Left lung (tissue), 10 donors: ENCODE measurements around the gene TBC1D19. TPM values are rescaled to one million over a fixed set of nuclear protein-coding genes. Genes with fewer than 3 reads are reported as not detected.

Experiments
- ATAC-seq: fragments of 200-7000 bp; cut with Tn5 transposase; one replicate; pipeline ENCODE4 v1.9.1; 2020; ENCODE audit warnings: moderate library complexity
- DNase-seq, 4 donors: peaks; one replicate each; pipeline ENCODE4 v3.0.0-alpha.2; 2013 to 2020
- H3K27ac ChIP-seq, 2 donors: fragments of 200-600 bp; sonication (generic) in 1 of 2; one replicate each; pipeline versions ENCODE4 v1.5.0 to v1.8.0; 2020 to 2021
- H3K27me3 ChIP-seq, 2 donors: fragments of 200-600 bp; sonication (generic) in 1 of 2; one replicate each; pipeline versions ENCODE4 v1.5.0 to v1.8.0; 2020 to 2021
- H3K36me3 ChIP-seq, 2 donors: fragments of 200-600 bp; sonication (generic) in 1 of 2; one replicate each; pipeline versions ENCODE4 v1.5.0 to v1.8.0; 2020 to 2021
- H3K4me1 ChIP-seq, 2 donors: fragments of 200-600 bp; one replicate each; pipeline ENCODE4 v1.8.0; 2021
- H3K4me3 ChIP-seq, 2 donors: fragments of 200-600 bp; sonication (generic) in 1 of 2; one replicate each; pipeline versions ENCODE4 v1.5.0 to v1.8.0; 2020 to 2021; ENCODE audit warnings: mild to moderate bottlenecking in 1 of 2
- H3K9me3 ChIP-seq, 2 donors: fragments of 200-600 bp; sonication (generic) in 1 of 2; one replicate each; pipeline versions ENCODE4 v1.5.0 to v1.8.0; 2020 to 2021
- intact Hi-C, 2 donors: fragments of 100-400 bp; cut with DNase I; formaldehyde crosslinking; loops; one replicate each; pipeline versions ENCODE4 v1.11.2 to v1.14.2; 2022
- polyA plus RNA-seq, 6 donors: library from polyadenylated mRNA; unstranded; fragments of 120-200 nt; gene quantifications; one replicate each; pipeline ENCODE4 v1.2.1, GENCODE V29; 2013; ENCODE audit not compliant: insufficient read length in 6 of 6
- total RNA-seq, 2 donors: library from RNA; stranded (reverse); fragmentation: NEBNext Ultra II Directional; extraction: Animal tissue kit (Norgen Biotek cat#: 25700); gene quantifications; one replicate each; pipeline ENCODE4 v1.2.1, GENCODE V29; 2021
- TF ChIP-seq, protein P1 (sequence below), 2 donors: fragments of 200-600 bp; sonication (generic) in 1 of 2; IDR thresholded peaks; one replicate each; pipeline versions ENCODE4 v1.5.0 to v1.8.0; 2021; ENCODE audit warnings: antibody characterized with exemption in 2 of 2
- donor health status: DM: no; HTN: yes; CAD: no.
- donor health status: DM: no; HTN: no; CAD: no.

The TBC1D19 gene
- total and polyA plus RNA-seq, 8 donors, result 9.5 to 25.8 (median 17.8) TPM

- intact Hi-C loops, result no loop called here
- DNase-seq, result no peak
Measured at GRCh38 chr4:26779224-26779623, 195.3 kb downstream of the TBC1D19 start.

DNA sequence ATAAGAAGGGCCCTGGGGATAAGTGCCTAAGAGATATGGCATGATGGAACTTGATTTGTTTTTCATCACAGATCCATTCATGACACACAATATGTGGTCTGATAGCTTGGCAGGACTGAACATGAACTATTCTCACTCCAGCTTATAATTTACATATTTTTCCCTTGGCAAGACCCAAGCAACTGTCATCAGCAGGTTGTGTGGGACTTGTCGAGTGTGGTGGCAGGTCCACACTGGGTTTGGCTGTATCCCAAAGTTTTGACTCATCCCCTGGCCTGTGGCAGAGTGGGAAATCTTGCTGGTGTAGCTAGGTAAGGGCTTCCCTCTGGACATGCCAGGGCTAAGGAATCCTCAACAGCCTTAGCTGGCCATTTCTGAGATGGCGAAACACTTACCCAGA, 195.8 kb downstream of the TBC1D19 start:
- TF ChIP-seq, protein P1, sequence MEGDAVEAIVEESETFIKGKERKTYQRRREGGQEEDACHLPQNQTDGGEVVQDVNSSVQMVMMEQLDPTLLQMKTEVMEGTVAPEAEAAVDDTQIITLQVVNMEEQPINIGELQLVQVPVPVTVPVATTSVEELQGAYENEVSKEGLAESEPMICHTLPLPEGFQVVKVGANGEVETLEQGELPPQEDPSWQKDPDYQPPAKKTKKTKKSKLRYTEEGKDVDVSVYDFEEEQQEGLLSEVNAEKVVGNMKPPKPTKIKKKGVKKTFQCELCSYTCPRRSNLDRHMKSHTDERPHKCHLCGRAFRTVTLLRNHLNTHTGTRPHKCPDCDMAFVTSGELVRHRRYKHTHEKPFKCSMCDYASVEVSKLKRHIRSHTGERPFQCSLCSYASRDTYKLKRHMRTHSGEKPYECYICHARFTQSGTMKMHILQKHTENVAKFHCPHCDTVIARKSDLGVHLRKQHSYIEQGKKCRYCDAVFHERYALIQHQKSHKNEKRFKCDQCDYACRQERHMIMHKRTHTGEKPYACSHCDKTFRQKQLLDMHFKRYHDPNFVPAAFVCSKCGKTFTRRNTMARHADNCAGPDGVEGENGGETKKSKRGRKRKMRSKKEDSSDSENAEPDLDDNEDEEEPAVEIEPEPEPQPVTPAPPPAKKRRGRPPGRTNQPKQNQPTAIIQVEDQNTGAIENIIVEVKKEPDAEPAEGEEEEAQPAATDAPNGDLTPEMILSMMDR (IDR thresholded peaks at IDR 0.05), result no peak
- intact Hi-C loops, result no loop called here
- no peak for ATAC-seq

More at GRCh38 chr4:26779224-26779623, 195.3 kb downstream of the TBC1D19 start:
- peaks cover 0 to 4% of the 10 kb centered on the region in 2 donors for H3K9me3 ChIP-seq
- no peaks in the 10 kb centered on the region for H3K36me3 ChIP-seq
- H3K27ac ChIP-seq, result no peak overlapping the region
- ATAC-seq, result no peak
- TF ChIP-seq, protein P1 (IDR thresholded peaks at IDR 0.05), result no peak
- H3K4me1 ChIP-seq, result no peaks in the 10 kb centered on the region
- H3K4me3 ChIP-seq, result no peak overlapping the region
- no peaks in the 10 kb centered on the region for H3K27me3 ChIP-seq

GRCh38 chr4:26780539-26780938, 196.7 kb downstream of the TBC1D19 start:
- Histone ChIP-seq H3K27ac (no peak overlapping the region), H3K36me3 (no peaks in the 10 kb centered on the region), H3K4me3 (no peak overlapping the region), H3K4me1 (no peaks in the 10 kb centered on the region), H3K27me3 (no peaks in the 10 kb centered on the region), H3K9me3 (no peaks in the 10 kb centered on the region)
- ATAC-seq (no peak), DNase-seq (no peak)
- TF ChIP-seq, protein P1 (IDR thresholded peaks at IDR 0.05), result no peak
- intact Hi-C loops, result no loop called here

More for the DNA sequence above, 195.8 kb downstream of the TBC1D19 start:
- Histone ChIP-seq H3K4me3 (no peak overlapping the region), H3K27ac (no peak overlapping the region), H3K4me1 (no peaks in the 10 kb centered on the region), H3K36me3 (no peaks in the 10 kb centered on the region), H3K27me3 (no peaks in the 10 kb centered on the region), H3K9me3 (no peaks in the 10 kb centered on the region)
- no peak for DNase-seq

GRCh38 chr4:26782168-26782829, 198.4 kb downstream of the TBC1D19 start:
- intact Hi-C loops, result no loop called here
- TF ChIP-seq, protein P1 (IDR thresholded peaks at IDR 0.05), result no peak
- Histone ChIP-seq H3K9me3 (no peaks in the 10 kb centered on the region), H3K27ac (no peak overlapping the region), H3K4me3 (no peak overlapping the region), H3K4me1 (peaks cover 0 to 6% of the 10 kb centered on the region in 2 donors), H3K36me3 (no peaks in the 10 kb centered on the region), H3K27me3 (no peaks in the 10 kb centered on the region)
- ATAC-seq (no peak), DNase-seq (no peak)

DNA sequence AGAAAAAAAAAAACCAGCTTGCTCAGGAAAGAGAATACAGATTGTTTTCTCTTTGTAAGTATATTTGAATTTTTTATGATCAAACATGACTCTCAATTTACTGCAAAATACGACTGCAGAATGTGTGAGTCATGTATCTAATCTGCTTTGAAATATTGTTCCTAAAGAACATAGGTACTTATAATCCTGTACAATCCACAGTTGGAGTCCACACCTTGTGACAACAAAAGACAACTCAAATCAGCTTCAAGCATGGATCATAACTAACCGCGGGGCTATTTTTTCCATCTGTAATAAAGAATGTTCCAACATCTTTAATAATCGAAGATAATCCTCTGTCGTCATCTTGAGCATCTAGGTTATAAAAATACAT, 198.9 kb downstream of the TBC1D19 start:
- H3K36me3 ChIP-seq, result no peaks in the 10 kb centered on the region
- H3K27ac ChIP-seq, result no peak overlapping the region
- no peak overlapping the region for H3K4me3 ChIP-seq
- ATAC-seq (no peak), DNase-seq (no peak)
- intact Hi-C loops, result no loop called here
- no peaks in the 10 kb centered on the region for H3K9me3 ChIP-seq
- TF ChIP-seq, protein P1 (IDR thresholded peaks at IDR 0.05), result no peak
- no peaks in the 10 kb centered on the region for H3K27me3 ChIP-seq
- H3K4me1 ChIP-seq, result peaks cover 2 to 11% of the 10 kb centered on the region in 2 donors
